Activated T-helper 2 cell treated with anti-CD3 and anti-CD28 coated beads, Interferon-gamma antibody, Interleukin-2, Interleukin-4, amounts not matched to agents 10 μg/mL and 5 μg/mL and 100 μg/mL, durations not matched to agents 14 hours and 24 hours and 36 hours (primary cell): ENCODE results near the gene SPECC1. TPM values are rescaled to one million over a fixed set of nuclear protein-coding genes. Genes with fewer than 3 reads are reported as not detected.
"Not testable (repeated sequence)": the region's sequence is repeated elsewhere in the genome, so short reads cannot be mapped to it uniquely, and the experiment has no call there.

ENCODE experiments used
- DNase-seq: peaks from one replicate; pipeline ENCODE4 v3.0.0; 2021; ENCODE audit warnings: low spot score
- H3K27ac Mint-ChIP-seq: one replicate; pipeline ENCODE4 v1.8.0; 2021; ENCODE audit warnings: mixed read lengths
- H3K27me3 Mint-ChIP-seq: one replicate; pipeline ENCODE4 v1.8.0; 2021; ENCODE audit warnings: low read depth, mixed read lengths
- H3K36me3 Mint-ChIP-seq: one replicate; pipeline ENCODE4 v1.8.0; 2021; ENCODE audit warnings: low read depth, mixed read lengths
- H3K4me1 Mint-ChIP-seq: one replicate; pipeline ENCODE4 v1.8.0; 2021; ENCODE audit warnings: low read depth, mixed read lengths
- H3K4me3 Mint-ChIP-seq: one replicate; pipeline ENCODE4 v1.8.0; 2021; ENCODE audit warnings: low read depth, mild to moderate bottlenecking, moderate library complexity, mixed read lengths
- H3K9me3 Mint-ChIP-seq: one replicate; pipeline ENCODE4 v1.8.0; 2021; ENCODE audit warnings: mixed read lengths
- intact Hi-C: fragments of 100-400 bp; cut with micrococcal nuclease; formaldehyde crosslinking; loops from one replicate; pipeline ENCODE4 v1.15.1; 2023
- total RNA-seq: library from RNA; stranded (reverse); gene quantifications from 2 replicates; pipeline ENCODE4 v1.2.3, GENCODE V29; 2022

Gene SPECC1
- total RNA-seq, 1 donor from 2014 or later: 6.8 TPM

GRCh38 chr17:20213449-20213848 is 204.3 kb downstream of the SPECC1 start:
- H3K4me3 Mint-ChIP-seq: no peak overlapping the region
- no peaks in the 10 kb centered on the region for H3K4me1 Mint-ChIP-seq
- H3K27ac Mint-ChIP-seq: no peak overlapping the region
- intact Hi-C loops: no loop called here
- no peak for DNase-seq
- H3K36me3 Mint-ChIP-seq: no peaks in the 10 kb centered on the region
- H3K27me3 Mint-ChIP-seq: no peaks in the 10 kb centered on the region
- H3K9me3 Mint-ChIP-seq: no peaks in the 10 kb centered on the region

DNA sequence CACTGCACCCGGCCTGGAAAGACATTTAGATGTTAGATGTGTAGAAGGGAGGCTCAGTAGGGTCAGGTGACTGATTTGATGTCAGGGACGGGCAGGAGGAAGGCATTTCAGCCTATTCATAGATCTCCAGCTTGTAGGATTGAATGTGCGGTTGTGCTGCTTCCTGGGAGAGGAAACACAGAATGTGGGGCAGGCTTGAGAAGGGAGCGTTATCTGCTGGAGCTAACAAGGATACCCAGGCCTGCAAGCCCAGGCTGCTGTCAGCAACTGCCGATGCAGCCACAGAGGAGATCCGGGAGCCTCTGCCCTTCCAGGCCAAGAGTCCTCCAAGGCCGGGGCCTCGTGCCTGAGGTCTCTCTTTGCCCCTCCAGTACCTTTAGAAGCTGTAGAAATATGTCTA is 205.6 kb downstream of the SPECC1 start:
- no peak overlapping the region for H3K4me3 Mint-ChIP-seq
- peaks cover 3% of the 10 kb centered on the region for H3K27me3 Mint-ChIP-seq
- no peaks in the 10 kb centered on the region for H3K36me3 Mint-ChIP-seq
- no peaks in the 10 kb centered on the region for H3K4me1 Mint-ChIP-seq
- no peak for DNase-seq
- no peak overlapping the region for H3K27ac Mint-ChIP-seq
- intact Hi-C loops: no loop called here
- H3K9me3 Mint-ChIP-seq: no peaks in the 10 kb centered on the region

GRCh38 chr17:20216154-20216815 is 207.1 kb downstream of the SPECC1 start:
- Mint-ChIP-seq H3K4me1 (no peaks in the 10 kb centered on the region), H3K27ac (no peak overlapping the region), H3K4me3 (no peak overlapping the region), H3K9me3 (no peaks in the 10 kb centered on the region), H3K36me3 (no peaks in the 10 kb centered on the region), H3K27me3 (peaks cover 6% of the 10 kb centered on the region)
- DNase-seq: no peak
- intact Hi-C loops: no loop called here

DNA sequence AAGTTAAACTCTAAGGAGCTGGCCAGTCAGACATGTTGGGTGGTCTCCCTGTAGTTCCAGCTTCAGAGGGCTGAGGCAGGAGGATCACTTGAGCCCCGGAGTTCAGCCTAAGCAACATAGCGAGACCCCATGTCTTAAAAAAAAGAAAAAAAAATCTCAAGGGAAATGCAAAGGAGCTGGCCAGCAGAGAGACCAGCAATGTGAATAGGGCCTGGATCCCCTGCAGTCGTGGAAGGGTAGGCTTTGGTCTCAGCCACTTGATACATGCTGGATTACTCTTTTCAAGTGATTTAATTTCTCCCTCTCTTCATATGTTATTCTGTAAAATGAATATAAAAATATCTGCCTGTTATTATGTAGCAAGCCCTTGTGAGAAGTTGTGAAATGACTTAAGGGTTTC is 207.7 kb downstream of the SPECC1 start:
- H3K27me3 Mint-ChIP-seq: peaks cover 11% of the 10 kb centered on the region
- intact Hi-C loops: no loop called here
- no peak overlapping the region for H3K4me3 Mint-ChIP-seq
- no peaks in the 10 kb centered on the region for H3K36me3 Mint-ChIP-seq
- no peaks in the 10 kb centered on the region for H3K4me1 Mint-ChIP-seq
- H3K9me3 Mint-ChIP-seq: no peaks in the 10 kb centered on the region
- H3K27ac Mint-ChIP-seq: no peak overlapping the region
- DNase-seq: no peak

GRCh38 chr17:20217677-20218076 is 208.5 kb downstream of the SPECC1 start:
- Mint-ChIP-seq H3K4me1 (no peaks in the 10 kb centered on the region), H3K27ac (no peak overlapping the region), H3K36me3 (no peaks in the 10 kb centered on the region), H3K4me3 (no peak overlapping the region), H3K9me3 (no peaks in the 10 kb centered on the region), H3K27me3 (peaks cover 11% of the 10 kb centered on the region)
- intact Hi-C loops: no loop called here
- DNase-seq: no peak

DNA sequence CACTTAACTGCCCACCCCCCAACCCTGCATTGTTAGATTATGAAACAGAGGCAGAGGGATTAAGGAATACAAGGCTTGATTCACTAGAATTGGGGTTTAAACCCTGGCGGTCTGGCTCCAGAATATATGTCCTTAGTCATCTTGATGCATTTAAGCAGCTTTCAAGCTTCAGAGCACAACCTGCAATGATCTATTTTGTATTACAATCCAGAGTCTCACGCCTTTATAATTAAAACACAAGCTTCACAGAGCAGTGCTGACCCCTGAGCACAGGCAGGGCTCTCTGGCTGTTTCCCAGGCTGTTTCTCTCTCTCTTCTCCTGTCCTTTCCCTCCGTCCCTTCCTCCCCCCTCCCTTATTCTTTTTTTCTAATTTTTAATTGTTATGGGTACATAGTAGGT is 209.1 kb downstream of the SPECC1 start:
- Mint-ChIP-seq H3K27ac (no peak overlapping the region), H3K36me3 (no peaks in the 10 kb centered on the region), H3K4me1 (no peaks in the 10 kb centered on the region), H3K9me3 (no peaks in the 10 kb centered on the region), H3K27me3 (peaks cover 12% of the 10 kb centered on the region), H3K4me3 (no peak overlapping the region)
- intact Hi-C loops: no loop called here
- no peak for DNase-seq

DNA sequence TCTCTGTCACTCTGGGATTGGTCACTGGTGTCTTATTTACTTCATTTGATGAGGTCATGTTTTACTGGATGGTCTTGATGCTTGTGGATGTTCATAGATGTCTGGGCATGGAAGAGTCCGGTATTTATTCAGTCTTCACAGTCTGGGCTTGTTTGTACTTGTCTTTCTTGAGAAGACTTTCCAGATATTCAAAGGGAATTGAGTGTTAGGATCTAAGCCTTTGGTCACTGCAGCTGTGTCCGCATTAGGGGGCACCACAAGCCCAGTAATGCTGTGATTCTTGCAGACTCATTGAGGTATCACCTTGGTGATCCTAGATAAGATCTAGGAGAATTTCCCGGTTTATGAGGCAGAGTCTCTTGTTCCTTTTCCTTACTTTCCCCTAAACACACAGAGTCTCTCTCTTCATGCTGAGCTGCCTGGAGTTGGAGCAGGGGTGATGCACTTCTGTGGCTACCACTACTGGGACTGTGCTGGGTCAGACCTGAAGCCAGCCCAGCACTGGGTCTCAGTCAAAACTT is 214.7 kb downstream of the SPECC1 start:
- intact Hi-C loops: no loop called here
- no peak for DNase-seq
- Mint-ChIP-seq H3K27ac (no peak overlapping the region), H3K36me3 (no peaks in the 10 kb centered on the region), H3K4me3 (no peak overlapping the region), H3K4me1 (peaks cover 19% of the 10 kb centered on the region), H3K27me3 (peaks cover 12% of the 10 kb centered on the region), H3K9me3 (no peaks in the 10 kb centered on the region)

GRCh38 chr17:20224379-20224778 is 215.2 kb downstream of the SPECC1 start:
- Mint-ChIP-seq H3K4me3 (no peak overlapping the region), H3K4me1 (peaks cover 20% of the 10 kb centered on the region), H3K27ac (no peak overlapping the region), H3K27me3 (peaks cover 12% of the 10 kb centered on the region), H3K36me3 (no peaks in the 10 kb centered on the region), H3K9me3 (no peaks in the 10 kb centered on the region)
- intact Hi-C loops: no loop called here
- DNase-seq: no peak

DNA sequence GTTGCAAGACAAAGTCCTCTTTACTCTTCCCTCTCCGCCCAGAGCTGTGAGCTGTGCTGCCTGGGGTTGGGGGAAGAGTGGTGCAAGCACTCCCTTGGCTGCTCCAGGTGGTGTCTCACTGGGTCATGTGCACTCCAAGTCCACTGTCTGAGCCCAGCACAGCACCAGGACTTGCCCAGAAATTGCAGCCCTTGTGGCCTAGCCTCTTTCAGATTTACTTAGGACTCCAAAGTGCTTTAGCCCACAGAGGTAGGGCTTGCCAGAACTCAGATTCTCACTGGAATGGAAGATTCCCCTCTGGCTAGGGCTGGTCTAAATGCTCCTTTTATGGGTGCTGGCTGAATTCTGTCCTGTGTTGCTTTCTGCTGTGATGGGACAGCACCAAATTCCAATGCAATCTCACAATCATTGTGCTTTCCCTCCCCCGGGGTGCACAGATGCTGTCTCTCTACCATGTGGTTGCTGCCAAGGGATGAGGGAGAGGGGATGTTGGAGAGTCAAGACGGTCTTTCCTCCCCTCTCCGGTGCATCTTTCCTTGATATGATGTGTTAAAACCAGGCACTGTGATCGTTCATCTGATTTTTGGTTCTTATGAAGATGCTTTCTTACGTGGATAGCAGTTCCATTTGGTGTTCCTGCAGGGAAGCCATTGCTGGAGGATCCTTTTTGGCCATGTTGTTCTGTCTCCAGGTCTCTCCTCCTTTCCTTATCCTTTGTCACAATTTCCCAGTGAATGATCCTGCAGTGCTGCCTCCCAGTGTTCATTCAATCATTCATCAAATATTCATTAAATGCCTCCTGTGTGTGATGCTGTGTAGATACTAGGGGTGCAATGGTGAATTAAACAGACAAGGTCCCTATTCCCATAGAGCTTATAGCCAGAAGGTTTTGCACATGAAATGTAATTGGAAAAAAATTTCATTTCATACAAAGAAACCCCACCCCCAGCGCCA is 216.3 kb downstream of the SPECC1 start:
- no peak for DNase-seq
- H3K36me3 Mint-ChIP-seq: no peaks in the 10 kb centered on the region
- peaks cover 28% of the 10 kb centered on the region for H3K4me1 Mint-ChIP-seq
- no peak overlapping the region for H3K27ac Mint-ChIP-seq
- H3K27me3 Mint-ChIP-seq: peaks cover 9% of the 10 kb centered on the region
- intact Hi-C loops: loop anchor here (1.0 kb wide), 2 partner anchors 95 to 104 kb away; no protein-coding TSS in a partner anchor
- H3K9me3 Mint-ChIP-seq: no peaks in the 10 kb centered on the region
- no peak overlapping the region for H3K4me3 Mint-ChIP-seq

GRCh38 chr17:20226814-20227482 is 217.8 kb downstream of the SPECC1 start:
- Mint-ChIP-seq H3K4me3 (no peak overlapping the region), H3K36me3 (no peaks in the 10 kb centered on the region), H3K9me3 (no peaks in the 10 kb centered on the region), H3K27ac (no peak overlapping the region), H3K27me3 (peaks cover 1% of the 10 kb centered on the region), H3K4me1 (peaks cover 30% of the 10 kb centered on the region)
- intact Hi-C loops: loop anchor here (1.0 kb wide), 2 partner anchors 93 to 106 kb away; no protein-coding TSS in a partner anchor
- peak; percentile 74 for DNase-seq

DNA sequence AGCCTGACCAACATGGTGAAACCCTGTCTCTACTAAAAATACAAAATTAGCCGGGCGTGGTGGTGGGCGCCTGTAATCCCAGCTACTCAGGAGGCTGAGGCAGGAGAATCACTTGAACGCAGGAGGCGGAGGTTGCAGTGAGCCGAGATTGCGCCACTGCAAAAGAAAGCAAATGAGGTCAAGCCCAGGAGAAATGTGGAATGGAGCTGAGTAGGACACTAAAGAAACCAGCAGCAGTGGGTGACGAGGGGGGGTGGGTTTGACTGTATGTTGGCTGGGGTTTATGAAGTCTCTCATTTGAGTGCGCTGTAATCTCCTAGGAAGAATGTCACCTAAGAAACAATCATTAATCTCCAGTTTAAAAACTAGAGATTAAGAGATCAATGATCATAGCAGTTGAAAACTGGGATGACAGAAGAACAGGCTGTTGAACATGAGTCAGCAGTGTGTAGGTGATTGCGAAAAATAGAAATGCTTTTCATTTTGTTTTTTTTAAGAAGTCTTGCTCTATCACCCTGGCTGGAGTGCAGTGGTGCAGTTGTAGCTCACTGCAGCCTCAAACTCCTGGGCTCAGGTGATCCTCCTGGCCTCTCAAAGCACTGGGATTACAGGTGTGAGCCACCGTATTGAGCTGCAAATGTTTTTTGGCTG is 218.7 kb downstream of the SPECC1 start:
- intact Hi-C loops, H3K27me3 Mint-ChIP-seq, H3K36me3 Mint-ChIP-seq, H3K4me3 Mint-ChIP-seq, H3K27ac Mint-ChIP-seq, DNase-seq, H3K9me3 Mint-ChIP-seq: not testable (repeated sequence)
- peaks cover 37% of the 10 kb centered on the region for H3K4me1 Mint-ChIP-seq

- H3K9me3 Mint-ChIP-seq: no peaks in the 10 kb centered on the region
- H3K36me3 Mint-ChIP-seq: no peaks in the 10 kb centered on the region
- H3K4me3 Mint-ChIP-seq: no peak overlapping the region
- H3K4me1 Mint-ChIP-seq: peaks cover 39% of the 10 kb centered on the region
- no peak overlapping the region for H3K27ac Mint-ChIP-seq
- intact Hi-C loops: no loop called here
- DNase-seq: no peak
- H3K27me3 Mint-ChIP-seq: no peaks in the 10 kb centered on the region
Observed at GRCh38 chr17:20228410-20228809, 219.3 kb downstream of the SPECC1 start.
